ENCODE measurements around the gene BMPR1A.
A peak's percentile ranks its signal among the peaks of the same experiment; 100 is the strongest.

Gene BMPR1A

DNA sequence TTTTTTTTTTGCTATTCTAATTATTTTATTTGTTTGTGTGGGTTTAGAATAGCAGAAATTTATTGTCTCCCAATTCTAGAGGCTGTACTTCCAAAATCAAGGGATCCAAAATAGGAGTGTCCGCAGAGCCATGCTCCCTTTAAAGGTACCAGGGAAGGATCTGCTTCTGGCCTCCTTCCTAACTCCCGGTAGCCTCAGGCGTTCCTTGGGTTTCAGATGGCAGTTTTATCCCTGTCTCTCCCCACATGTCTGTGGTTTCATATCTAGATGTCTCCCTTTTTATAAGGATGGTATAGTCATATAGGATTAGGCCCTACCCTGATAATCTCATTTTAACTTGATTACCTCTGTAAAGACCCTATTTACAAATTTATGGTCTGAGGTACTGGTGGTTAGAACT lies 48.4 kb downstream of the BMPR1A start:
- no peak for DNase-seq

DNA sequence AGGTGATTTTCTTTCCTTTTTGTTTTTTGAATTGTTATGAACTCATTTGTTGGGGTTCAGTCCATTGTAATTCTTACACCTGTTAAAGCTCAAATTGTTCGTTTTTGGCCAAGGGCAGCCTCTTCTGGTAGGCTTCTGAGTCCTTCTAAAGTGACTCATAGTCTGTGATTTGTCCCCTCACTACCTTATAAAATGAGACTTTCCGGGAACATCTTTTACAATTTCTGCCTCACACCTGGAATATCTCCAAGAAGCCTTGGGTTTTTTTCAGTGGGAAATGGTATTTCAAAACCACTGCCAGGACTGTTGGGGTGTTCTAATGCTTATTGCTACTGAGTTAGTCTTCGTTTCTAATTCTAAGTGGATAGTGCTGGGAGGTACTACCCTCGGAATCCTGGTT lies 56.7 kb downstream of the BMPR1A start:
- DNase-seq = no peak

DNA sequence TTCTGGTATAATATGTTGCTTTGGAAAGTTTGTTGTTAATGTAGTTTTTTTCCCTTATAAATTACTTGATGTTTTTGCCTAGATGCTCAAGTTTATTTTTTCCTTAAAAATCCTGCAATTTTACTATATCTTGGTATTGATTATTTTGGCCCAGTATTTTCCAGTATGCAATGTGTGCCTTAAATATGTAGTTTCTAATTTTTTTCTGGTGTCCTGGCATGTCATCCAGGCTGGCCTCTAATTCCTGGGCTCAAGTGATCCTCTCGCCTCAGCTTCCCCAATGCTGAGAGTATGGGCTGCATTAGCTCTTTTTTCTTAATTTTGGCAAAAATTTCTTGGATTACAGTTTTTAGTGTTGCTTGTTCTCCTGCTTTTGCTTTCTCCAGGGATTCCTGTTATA lies 57.6 kb downstream of the BMPR1A start:
- DNase-seq = no peak

- DNase-seq = peak; percentile 31
These were observed 58.7 kb downstream of the BMPR1A start for GRCh38 chr10:86815035-86815617.

- no peak for DNase-seq
These were observed 59.2 kb downstream of the BMPR1A start for GRCh38 chr10:86815640-86816039.

DNA sequence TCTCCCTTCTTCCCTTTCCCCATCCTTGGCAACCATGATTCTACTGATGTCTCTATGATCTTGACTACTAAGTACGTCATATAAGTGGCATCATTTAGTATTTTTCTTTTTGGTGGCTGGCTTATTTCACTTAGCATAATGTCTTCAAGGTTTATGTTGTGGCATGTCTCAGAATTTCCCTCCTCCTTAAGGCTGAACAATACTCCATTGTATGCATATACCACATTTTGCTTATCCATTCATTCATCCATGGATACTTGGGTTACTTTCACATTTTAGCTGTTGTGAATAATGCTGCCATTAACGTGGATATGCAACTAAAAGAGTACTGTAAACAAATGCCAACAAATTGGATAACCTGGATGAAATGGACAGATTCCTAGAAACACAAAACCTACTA lies 60.8 kb downstream of the BMPR1A start:
- DNase-seq = no peak

DNA sequence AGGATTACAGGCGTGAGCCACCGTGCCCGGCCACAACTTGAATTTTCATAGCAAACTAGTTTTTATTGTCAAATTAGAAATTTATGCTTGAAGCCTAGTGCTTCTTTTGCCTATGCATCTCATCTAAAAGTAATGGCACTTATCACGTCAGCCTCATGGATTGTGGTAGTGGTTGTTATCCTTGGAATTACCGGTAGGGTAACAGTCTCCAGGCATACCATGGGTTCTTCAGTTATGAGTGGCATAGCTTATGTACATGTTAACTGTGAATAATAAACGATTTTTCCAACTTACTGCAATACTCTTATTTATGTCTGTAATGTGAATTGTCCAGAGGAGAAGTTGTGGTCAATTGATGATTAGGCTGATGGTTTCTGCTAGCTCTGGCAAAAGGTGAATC lies 63.1 kb downstream of the BMPR1A start:
- no peak for DNase-seq

GRCh38 chr10:86820509-86820908 lies 64.1 kb downstream of the BMPR1A start:
- DNase-seq = no peak

GRCh38 chr10:86821388-86821999 lies 65.1 kb downstream of the BMPR1A start:
- peak; percentile 56 for DNase-seq

DNA sequence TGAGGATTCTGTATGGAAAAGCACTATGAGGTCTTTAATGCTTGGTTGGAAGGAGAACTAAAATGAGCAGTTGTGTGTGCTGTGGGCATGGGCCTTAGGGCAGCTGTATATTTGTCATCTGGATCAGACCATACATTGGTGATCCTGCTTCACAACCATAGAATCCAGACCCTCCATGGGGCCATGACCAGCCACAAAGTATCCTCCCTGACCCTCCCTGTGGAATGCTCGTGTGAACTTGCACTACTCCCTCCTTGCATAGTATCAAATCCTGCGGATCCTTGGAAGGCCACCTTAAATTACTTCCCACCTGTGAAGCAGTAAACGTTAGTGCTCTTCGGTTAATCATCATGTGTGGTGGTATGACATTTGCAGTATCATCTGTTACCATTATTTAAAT lies 67.1 kb downstream of the BMPR1A start:
- DNase-seq = no peak

- DNase-seq = no peak
These were observed 67.7 kb downstream of the BMPR1A start for GRCh38 chr10:86824151-86824550.

DNA sequence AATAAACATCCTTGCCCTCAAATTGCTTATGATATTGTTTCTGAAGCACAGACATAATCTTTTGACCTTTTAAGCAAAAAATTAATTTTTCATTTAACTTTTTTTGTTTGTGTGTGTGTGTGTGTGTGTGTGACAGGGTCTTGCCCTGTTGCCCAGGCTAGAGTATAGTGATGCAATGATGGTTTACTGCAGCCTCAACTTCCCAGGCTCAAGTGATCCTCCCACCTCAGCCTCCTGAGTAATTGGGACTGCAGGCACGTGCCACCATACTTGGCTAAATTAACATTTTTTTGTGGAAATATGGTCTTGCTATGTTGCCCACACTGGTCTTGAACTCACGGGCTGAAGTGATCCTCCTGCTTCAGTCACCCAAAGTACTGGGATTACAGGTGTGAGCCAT lies 68.9 kb downstream of the BMPR1A start:
- DNase-seq = no peak

- no peak for DNase-seq
These were observed 71.2 kb downstream of the BMPR1A start for GRCh38 chr10:86827639-86828038.

- no peak for DNase-seq
These were observed 71.7 kb downstream of the BMPR1A start for GRCh38 chr10:86828145-86828544.

DNA sequence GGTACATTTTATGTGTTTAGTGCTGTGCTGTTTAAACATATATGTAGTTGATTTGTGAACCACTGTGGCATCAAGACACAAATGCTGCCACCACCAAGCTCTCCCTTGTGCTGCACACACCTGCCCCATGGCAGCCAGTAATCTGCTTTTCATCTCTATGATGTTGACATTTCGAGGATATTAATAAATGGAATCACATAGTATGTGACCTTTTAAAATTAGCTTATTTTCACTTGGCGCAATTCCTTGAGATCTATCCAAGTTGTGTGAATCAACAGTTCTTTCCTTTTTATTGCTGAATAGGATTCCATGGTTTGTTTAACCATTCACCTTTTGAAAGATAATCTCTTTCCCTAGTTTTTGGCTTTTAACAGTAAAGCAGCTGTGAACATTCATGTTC lies 73.1 kb downstream of the BMPR1A start:
- DNase-seq = no peak

GRCh38 chr10:86830043-86830591 lies 73.7 kb downstream of the BMPR1A start:
- DNase-seq = no peak

DNA sequence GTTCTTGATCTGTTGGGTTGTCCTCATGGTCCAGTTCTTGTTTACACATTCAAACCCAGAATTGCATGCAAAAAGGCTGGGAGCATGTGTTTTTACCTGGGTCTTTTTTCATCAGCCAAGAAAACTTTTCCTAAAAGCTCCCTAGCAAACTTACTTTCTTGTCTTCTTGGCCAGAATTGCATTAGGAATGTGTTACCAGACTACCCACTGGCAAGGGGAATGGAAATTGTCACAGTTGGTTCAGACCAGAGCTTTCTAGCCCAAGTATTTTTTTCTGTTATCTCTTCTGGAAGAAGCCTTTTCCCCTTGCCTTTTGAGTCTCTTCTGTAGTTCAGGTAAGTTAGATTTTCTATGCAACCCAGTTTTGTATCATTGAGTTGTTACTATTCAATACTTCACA lies 77.5 kb downstream of the BMPR1A start:
- DNase-seq = no peak

DNA sequence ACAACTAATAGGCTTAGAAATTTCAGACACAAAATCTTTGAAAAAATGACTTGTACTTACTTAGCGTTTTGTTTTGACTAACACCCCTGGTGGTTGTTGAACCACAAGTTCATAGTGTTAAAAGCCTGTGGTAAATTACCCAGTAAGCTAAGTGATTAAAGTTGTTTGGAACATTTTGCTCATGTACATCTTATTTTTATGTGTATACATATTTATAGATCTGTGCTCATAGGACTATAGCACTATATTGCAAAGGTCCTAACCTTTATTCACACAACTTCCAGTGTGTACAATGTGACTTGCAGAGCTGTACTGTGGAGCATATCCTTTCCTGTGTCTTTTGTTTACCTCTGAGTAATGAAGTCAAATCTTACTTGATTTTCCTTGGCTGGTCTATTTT lies 79.6 kb downstream of the BMPR1A start:
- peak; percentile 13 for DNase-seq

GRCh38 chr10:86837663-86838062 lies 81.2 kb downstream of the BMPR1A start:
- DNase-seq = no peak

- no peak for DNase-seq
These were observed 84.1 kb downstream of the BMPR1A start for GRCh38 chr10:86840498-86840897.

DNA sequence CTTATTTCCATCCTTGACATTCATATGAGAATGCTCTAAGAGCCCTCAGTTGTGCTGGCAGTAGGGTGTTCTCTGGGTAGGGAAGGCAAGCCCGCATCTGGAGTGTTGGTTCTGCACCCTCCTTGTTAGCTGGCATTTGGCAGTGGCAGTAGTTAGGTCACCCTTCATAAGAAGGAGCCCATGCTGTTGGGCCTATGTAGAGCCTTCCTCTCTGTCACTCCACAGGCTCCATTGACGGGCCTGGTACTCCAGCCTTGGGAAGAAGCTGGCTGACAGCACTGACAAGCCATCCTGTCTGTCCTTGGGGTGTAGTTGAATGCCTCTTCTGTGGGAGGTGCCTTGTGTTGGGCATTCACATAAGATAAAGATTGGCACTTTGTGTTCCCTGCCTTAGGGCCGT lies 89.7 kb downstream of the BMPR1A start:
- DNase-seq = no peak

DNA sequence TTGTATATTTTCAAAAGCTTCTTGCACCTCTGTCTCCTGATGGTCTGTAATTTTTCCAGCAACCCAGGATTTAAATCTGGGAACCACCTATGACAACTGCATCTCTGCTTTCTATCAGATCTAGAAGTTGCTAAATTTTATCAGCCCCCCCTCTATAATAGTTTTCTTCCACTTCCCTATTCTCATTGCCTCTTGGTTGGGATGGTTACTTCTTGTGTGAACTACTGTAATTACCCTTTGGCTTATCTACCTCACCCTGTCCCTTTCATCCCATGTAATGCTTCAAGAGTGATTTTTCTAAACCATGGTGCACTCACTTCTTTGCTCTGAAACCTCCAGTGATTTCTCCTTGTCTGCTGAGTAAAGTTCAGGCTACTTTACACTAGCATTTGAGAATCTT lies 92.3 kb downstream of the BMPR1A start:
- no peak for DNase-seq

DNA sequence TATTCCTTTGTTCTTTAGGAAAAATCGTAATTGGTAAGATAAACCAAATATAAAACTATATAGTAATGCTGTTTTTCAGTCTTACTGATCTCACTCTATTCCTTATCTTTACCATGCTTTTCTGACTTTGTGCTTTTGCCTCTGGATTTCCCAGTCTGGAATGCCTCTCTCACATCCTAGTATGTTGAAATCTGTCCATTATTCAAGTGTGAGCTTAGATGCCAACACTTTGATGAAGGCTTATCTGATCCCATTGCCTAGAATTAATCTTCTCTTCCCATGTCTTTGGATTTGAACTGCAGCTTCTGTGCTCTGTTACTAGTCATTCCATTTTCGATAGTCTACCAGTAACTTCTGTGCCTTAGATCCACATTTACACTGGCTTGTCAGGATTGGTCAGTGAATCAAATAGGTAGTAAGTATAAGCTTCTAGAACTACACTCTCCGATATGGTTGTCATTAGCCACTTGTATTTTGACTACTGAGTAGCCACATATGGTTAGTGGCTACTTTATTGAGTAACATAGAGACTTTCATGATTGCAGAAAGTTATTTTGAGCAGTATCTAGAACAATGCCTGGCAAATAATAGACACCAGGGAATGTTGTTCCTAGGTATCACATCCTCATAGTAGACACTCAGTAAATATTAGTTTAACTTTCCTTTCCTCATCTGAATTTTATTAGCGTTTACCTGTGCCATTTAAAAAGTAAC lies 92.9 kb downstream of the BMPR1A start:
- no peak for DNase-seq

GRCh38 chr10:86850481-86850880 lies 94.1 kb downstream of the BMPR1A start:
- no peak for DNase-seq

Measured in HCEC 1CT (cell line).